GM23338 (cell line): Measurements from ENCODE around the gene STXBP3.

Experiments
- CREB1 ChIP-seq: fragments of 250-450 bp; sonication (Bioruptor Pico); IDR thresholded peaks from 2 replicates; pipeline ENCODE4 v1.5.0; 2020; ENCODE audit warnings: low read depth, mild to moderate bottlenecking, moderate library complexity
- EZH2 ChIP-seq: fragments of 200-600 bp; sonication (generic); IDR thresholded peaks from one replicate; pipeline ENCODE4 v1.8.0; 2017; ENCODE audit warnings: antibody characterized with exemption, mild to moderate bottlenecking, low read depth; ENCODE audit not compliant: unreplicated experiment
- EZH2phosphoT487 ChIP-seq: fragments of 200-600 bp; sonication (generic); IDR thresholded peaks from one replicate; pipeline ENCODE4 v1.8.1; 2018; ENCODE audit warnings: antibody characterized with exemption; ENCODE audit not compliant: unreplicated experiment
- JUNB ChIP-seq: IDR thresholded peaks from one replicate; pipeline ENCODE4 v1.6.1; 2016; ENCODE audit warnings: antibody characterized with exemption; ENCODE audit not compliant: unreplicated experiment
- NANOG ChIP-seq: IDR thresholded peaks from 2 replicates; pipeline ENCODE4 v1.6.1; 2016; ENCODE audit warnings: antibody characterized with exemption, borderline replicate concordance
- POLR2AphosphoS5 ChIP-seq: IDR thresholded peaks from 2 replicates; pipeline ENCODE4 v1.6.1; 2016; ENCODE audit warnings: antibody characterized with exemption, low read depth
- STAT1 ChIP-seq: IDR thresholded peaks from one replicate; pipeline ENCODE4 v1.6.1; 2016; ENCODE audit warnings: antibody characterized with exemption; ENCODE audit not compliant: unreplicated experiment
- ZNF114 ChIP-seq: fragments of 250-450 bp; sonication (Bioruptor Pico); IDR thresholded peaks from 2 replicates; pipeline ENCODE4 v1.5.0; 2020; ENCODE audit warnings: mild to moderate bottlenecking, moderate library complexity
- ZNF331 ChIP-seq: fragments of 250-450 bp; sonication (Bioruptor Pico); IDR thresholded peaks from 2 replicates; pipeline ENCODE4 v1.5.0; 2020; ENCODE audit warnings: low read depth, mild to moderate bottlenecking, moderate library complexity
- TF ChIP-seq, protein P1 (sequence below), 2 experiments: fragments of 200-600 bp in 1 of 2; sonication (generic) in 1 of 2; conservative IDR thresholded peaks; 2 replicates each; pipeline versions ENCODE4 v1.5.1 to v1.6.1; 2016 to 2017; ENCODE audit warnings: antibody characterized with exemption in 2 of 2, low read depth in 2 of 2, mild to moderate bottlenecking in 2 of 2, moderate library complexity in 1 of 2
- TF ChIP-seq, protein P2 (sequence below): IDR thresholded peaks from one replicate; pipeline ENCODE4 v1.6.1; 2018; ENCODE audit warnings: antibody characterized with exemption; ENCODE audit not compliant: unreplicated experiment
- TF ChIP-seq, protein P3 (sequence below): fragments of 250-450 bp; sonication (Bioruptor Pico); IDR thresholded peaks from 2 replicates; pipeline ENCODE4 v1.5.0; 2020; ENCODE audit warnings: mild to moderate bottlenecking, moderate library complexity

DNA sequence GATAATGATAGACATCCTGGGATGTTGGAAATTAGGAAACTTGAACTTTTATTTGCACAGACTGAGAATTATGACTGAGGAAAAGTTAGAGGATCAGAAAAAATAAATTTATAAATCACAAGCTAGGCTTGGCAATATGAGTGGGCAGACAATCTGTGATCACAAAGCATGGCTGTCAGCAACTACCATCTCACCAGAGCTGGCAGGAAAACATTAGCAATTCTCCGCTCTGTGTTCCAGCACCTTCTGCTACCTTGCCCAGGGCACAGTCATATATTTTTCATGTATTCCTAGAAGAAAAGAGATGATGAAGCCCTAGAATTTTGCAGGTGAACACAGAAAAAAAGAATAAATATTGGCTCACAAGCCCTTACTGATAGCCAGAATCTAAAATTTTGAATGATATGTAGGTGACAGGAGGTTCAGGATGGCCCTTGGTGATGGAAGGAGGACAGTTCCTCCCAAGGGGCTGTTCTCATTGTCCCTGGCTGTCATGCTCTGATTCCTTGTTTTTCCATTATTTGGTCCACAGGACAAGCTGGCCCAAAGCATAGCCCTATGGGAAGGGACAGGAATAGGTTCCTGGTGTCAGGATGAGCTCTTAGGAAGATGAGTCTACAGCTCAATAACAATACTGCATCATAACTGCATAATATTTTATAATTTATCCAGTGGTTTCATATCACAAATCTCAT is 12.2 kb upstream of the STXBP3 start:
- no peak for TF ChIP-seq JUNB
- no peak for TF ChIP-seq CREB1
- TF ChIP-seq EZH2 = no peak
- TF ChIP-seq, protein P1, sequence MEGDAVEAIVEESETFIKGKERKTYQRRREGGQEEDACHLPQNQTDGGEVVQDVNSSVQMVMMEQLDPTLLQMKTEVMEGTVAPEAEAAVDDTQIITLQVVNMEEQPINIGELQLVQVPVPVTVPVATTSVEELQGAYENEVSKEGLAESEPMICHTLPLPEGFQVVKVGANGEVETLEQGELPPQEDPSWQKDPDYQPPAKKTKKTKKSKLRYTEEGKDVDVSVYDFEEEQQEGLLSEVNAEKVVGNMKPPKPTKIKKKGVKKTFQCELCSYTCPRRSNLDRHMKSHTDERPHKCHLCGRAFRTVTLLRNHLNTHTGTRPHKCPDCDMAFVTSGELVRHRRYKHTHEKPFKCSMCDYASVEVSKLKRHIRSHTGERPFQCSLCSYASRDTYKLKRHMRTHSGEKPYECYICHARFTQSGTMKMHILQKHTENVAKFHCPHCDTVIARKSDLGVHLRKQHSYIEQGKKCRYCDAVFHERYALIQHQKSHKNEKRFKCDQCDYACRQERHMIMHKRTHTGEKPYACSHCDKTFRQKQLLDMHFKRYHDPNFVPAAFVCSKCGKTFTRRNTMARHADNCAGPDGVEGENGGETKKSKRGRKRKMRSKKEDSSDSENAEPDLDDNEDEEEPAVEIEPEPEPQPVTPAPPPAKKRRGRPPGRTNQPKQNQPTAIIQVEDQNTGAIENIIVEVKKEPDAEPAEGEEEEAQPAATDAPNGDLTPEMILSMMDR (conservative IDR thresholded peaks at IDR 0.05; ENCODE audit: low read depth in 2 of 2) = no peak
- TF ChIP-seq, protein P2, sequence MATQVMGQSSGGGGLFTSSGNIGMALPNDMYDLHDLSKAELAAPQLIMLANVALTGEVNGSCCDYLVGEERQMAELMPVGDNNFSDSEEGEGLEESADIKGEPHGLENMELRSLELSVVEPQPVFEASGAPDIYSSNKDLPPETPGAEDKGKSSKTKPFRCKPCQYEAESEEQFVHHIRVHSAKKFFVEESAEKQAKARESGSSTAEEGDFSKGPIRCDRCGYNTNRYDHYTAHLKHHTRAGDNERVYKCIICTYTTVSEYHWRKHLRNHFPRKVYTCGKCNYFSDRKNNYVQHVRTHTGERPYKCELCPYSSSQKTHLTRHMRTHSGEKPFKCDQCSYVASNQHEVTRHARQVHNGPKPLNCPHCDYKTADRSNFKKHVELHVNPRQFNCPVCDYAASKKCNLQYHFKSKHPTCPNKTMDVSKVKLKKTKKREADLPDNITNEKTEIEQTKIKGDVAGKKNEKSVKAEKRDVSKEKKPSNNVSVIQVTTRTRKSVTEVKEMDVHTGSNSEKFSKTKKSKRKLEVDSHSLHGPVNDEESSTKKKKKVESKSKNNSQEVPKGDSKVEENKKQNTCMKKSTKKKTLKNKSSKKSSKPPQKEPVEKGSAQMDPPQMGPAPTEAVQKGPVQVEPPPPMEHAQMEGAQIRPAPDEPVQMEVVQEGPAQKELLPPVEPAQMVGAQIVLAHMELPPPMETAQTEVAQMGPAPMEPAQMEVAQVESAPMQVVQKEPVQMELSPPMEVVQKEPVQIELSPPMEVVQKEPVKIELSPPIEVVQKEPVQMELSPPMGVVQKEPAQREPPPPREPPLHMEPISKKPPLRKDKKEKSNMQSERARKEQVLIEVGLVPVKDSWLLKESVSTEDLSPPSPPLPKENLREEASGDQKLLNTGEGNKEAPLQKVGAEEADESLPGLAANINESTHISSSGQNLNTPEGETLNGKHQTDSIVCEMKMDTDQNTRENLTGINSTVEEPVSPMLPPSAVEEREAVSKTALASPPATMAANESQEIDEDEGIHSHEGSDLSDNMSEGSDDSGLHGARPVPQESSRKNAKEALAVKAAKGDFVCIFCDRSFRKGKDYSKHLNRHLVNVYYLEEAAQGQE = no peak
- no peak for TF ChIP-seq POLR2AphosphoS5
- no peak for TF ChIP-seq NANOG
- TF ChIP-seq EZH2phosphoT487 = no peak
- no peak for TF ChIP-seq STAT1
- TF ChIP-seq ZNF114 (CRISPR knock-in tag) = no peak
- TF ChIP-seq, protein P3, sequence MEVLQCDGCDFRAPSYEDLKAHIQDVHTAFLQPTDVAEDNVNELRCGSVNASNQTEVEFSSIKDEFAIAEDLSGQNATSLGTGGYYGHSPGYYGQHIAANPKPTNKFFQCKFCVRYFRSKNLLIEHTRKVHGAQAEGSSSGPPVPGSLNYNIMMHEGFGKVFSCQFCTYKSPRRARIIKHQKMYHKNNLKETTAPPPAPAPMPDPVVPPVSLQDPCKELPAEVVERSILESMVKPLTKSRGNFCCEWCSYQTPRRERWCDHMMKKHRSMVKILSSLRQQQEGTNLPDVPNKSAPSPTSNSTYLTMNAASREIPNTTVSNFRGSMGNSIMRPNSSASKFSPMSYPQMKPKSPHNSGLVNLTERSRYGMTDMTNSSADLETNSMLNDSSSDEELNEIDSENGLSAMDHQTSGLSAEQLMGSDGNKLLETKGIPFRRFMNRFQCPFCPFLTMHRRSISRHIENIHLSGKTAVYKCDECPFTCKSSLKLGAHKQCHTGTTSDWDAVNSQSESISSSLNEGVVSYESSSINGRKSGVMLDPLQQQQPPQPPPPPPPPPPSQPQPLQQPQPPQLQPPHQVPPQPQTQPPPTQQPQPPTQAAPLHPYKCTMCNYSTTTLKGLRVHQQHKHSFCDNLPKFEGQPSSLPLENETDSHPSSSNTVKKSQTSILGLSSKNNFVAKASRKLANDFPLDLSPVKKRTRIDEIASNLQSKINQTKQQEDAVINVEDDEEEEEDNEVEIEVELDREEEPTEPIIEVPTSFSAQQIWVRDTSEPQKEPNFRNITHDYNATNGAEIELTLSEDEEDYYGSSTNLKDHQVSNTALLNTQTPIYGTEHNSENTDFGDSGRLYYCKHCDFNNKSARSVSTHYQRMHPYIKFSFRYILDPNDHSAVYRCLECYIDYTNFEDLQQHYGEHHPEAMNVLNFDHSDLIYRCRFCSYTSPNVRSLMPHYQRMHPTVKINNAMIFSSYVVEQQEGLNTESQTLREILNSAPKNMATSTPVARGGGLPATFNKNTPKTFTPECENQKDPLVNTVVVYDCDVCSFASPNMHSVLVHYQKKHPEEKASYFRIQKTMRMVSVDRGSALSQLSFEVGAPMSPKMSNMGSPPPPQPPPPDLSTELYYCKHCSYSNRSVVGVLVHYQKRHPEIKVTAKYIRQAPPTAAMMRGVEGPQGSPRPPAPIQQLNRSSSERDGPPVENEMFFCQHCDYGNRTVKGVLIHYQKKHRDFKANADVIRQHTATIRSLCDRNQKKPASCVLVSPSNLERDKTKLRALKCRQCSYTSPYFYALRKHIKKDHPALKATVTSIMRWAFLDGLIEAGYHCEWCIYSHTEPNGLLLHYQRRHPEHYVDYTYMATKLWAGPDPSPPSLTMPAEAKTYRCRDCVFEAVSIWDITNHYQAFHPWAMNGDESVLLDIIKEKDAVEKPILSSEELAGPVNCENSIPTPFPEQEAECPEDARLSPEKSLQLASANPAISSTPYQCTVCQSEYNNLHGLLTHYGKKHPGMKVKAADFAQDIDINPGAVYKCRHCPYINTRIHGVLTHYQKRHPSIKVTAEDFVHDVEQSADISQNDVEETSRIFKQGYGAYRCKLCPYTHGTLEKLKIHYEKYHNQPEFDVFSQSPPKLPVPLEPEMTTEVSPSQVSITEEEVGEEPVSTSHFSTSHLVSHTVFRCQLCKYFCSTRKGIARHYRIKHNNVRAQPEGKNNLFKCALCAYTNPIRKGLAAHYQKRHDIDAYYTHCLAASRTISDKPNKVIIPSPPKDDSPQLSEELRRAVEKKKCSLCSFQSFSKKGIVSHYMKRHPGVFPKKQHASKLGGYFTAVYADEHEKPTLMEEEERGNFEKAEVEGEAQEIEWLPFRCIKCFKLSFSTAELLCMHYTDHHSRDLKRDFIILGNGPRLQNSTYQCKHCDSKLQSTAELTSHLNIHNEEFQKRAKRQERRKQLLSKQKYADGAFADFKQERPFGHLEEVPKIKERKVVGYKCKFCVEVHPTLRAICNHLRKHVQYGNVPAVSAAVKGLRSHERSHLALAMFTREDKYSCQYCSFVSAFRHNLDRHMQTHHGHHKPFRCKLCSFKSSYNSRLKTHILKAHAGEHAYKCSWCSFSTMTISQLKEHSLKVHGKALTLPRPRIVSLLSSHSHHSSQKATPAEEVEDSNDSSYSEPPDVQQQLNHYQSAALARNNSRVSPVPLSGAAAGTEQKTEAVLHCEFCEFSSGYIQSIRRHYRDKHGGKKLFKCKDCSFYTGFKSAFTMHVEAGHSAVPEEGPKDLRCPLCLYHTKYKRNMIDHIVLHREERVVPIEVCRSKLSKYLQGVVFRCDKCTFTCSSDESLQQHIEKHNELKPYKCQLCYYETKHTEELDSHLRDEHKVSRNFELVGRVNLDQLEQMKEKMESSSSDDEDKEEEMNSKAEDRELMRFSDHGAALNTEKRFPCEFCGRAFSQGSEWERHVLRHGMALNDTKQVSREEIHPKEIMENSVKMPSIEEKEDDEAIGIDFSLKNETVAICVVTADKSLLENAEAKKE (CRISPR knock-in tag) = no peak
- TF ChIP-seq ZNF331 (CRISPR knock-in tag) = no peak
